ENCODE data around the gene RBM20.
"Not testable (repeated sequence)": the region's sequence is repeated elsewhere in the genome, so short reads cannot be mapped to it uniquely, and the experiment has no call there.

Gene RBM20

GRCh38 chr10:110754375-110755105, 110.4 kb downstream of the RBM20 start:
- Mint-ChIP-seq H3K27ac (no peak overlapping the region), H3K36me3 (ENCODE audit: low read depth) (peaks cover 10% of the 10 kb centered on the region), H3K4me1 (peaks cover 51% of the 10 kb centered on the region), H3K27me3 (no peaks in the 10 kb centered on the region), H3K4me3 (no peak overlapping the region), H3K9me3 (peaks cover 2% of the 10 kb centered on the region)
- DNase-seq (no peak), ATAC-seq (no peak)

GRCh38 chr10:110755781-110756180, 111.6 kb downstream of the RBM20 start:
- Mint-ChIP-seq H3K27ac (no peak overlapping the region), H3K9me3 (no peaks in the 10 kb centered on the region), H3K27me3 (no peaks in the 10 kb centered on the region)

GRCh38 chr10:110756876-110757275, 112.7 kb downstream of the RBM20 start:
- no peak for ATAC-seq
- H3K4me3 Mint-ChIP-seq = no peak overlapping the region
- H3K9me3 Mint-ChIP-seq = no peaks in the 10 kb centered on the region
- no peak for DNase-seq
- peaks cover 4% of the 10 kb centered on the region for H3K36me3 Mint-ChIP-seq (ENCODE audit: low read depth)
- H3K4me1 Mint-ChIP-seq = peaks cover 28% of the 10 kb centered on the region
- no peaks in the 10 kb centered on the region for H3K27me3 Mint-ChIP-seq
- H3K27ac Mint-ChIP-seq = no peak overlapping the region

More at GRCh38 chr10:110755781-110756180, 111.6 kb downstream of the RBM20 start:
- peaks cover 4% of the 10 kb centered on the region for H3K36me3 Mint-ChIP-seq (ENCODE audit: low read depth)
- H3K4me3 Mint-ChIP-seq = no peak overlapping the region
- ATAC-seq (no peak), DNase-seq (no peak)
- H3K4me1 Mint-ChIP-seq = peaks cover 39% of the 10 kb centered on the region

GRCh38 chr10:110757586-110757985, 113.5 kb downstream of the RBM20 start:
- ATAC-seq = no peak
- no peaks in the 10 kb centered on the region for H3K27me3 Mint-ChIP-seq
- no peak overlapping the region for H3K4me3 Mint-ChIP-seq
- no peaks in the 10 kb centered on the region for H3K9me3 Mint-ChIP-seq
- no peak overlapping the region for H3K27ac Mint-ChIP-seq
- H3K36me3 Mint-ChIP-seq (ENCODE audit: low read depth) = peaks cover 4% of the 10 kb centered on the region
- no peak for DNase-seq
- H3K4me1 Mint-ChIP-seq = peaks cover 21% of the 10 kb centered on the region

- ATAC-seq (no peak), DNase-seq (no peak)
- no peaks in the 10 kb centered on the region for H3K9me3 Mint-ChIP-seq
- H3K4me3 Mint-ChIP-seq = no peak overlapping the region
- H3K27ac Mint-ChIP-seq = no peak overlapping the region
- peaks cover 19% of the 10 kb centered on the region for H3K4me1 Mint-ChIP-seq
- H3K36me3 Mint-ChIP-seq (ENCODE audit: low read depth) = peaks cover 4% of the 10 kb centered on the region
- no peaks in the 10 kb centered on the region for H3K27me3 Mint-ChIP-seq
Observed at GRCh38 chr10:110758128-110758765, 114.1 kb downstream of the RBM20 start.

DNA sequence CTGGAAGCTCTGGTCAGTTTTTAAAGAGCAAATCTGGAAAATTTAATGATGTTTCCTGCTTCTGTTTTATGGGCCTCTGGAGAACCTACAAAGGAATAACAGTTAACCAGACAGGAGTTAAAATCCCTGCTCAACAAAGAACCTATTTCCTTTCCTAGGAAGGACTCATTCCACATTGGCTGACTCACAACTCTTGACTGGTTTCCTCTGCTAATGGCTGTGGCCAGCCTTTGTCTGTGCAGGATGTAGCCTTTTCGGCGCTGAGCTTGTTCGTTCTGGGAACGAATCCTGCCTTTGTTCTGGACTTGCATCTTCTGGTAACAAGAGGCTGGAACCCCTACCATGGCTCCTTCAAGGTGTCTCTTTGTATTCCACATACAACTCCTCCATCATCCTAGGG, 114.8 kb downstream of the RBM20 start:
- no peak for DNase-seq
- H3K4me3 Mint-ChIP-seq = no peak overlapping the region
- H3K27me3 Mint-ChIP-seq = no peaks in the 10 kb centered on the region
- ATAC-seq = no peak
- H3K9me3 Mint-ChIP-seq = no peaks in the 10 kb centered on the region
- H3K4me1 Mint-ChIP-seq = peaks cover 12% of the 10 kb centered on the region
- H3K36me3 Mint-ChIP-seq (ENCODE audit: low read depth) = peaks cover 2% of the 10 kb centered on the region
- H3K27ac Mint-ChIP-seq = no peak overlapping the region

- H3K4me1 Mint-ChIP-seq = peaks cover 7% of the 10 kb centered on the region
- H3K27me3 Mint-ChIP-seq = peaks cover 1% of the 10 kb centered on the region
- DNase-seq = no peak
- ATAC-seq = no peak
- H3K4me3 Mint-ChIP-seq = no peak overlapping the region
- no peaks in the 10 kb centered on the region for H3K36me3 Mint-ChIP-seq (ENCODE audit: low read depth)
- H3K27ac Mint-ChIP-seq = no peak overlapping the region
- H3K9me3 Mint-ChIP-seq = no peaks in the 10 kb centered on the region
Observed at GRCh38 chr10:110759523-110759922, 115.4 kb downstream of the RBM20 start.

GRCh38 chr10:110762109-110762848, 118.1 kb downstream of the RBM20 start:
- H3K4me3 Mint-ChIP-seq = no peak overlapping the region
- H3K4me1 Mint-ChIP-seq = peaks cover 14% of the 10 kb centered on the region
- H3K36me3 Mint-ChIP-seq (ENCODE audit: low read depth) = no peaks in the 10 kb centered on the region
- no peak overlapping the region for H3K27ac Mint-ChIP-seq
- peaks cover 3% of the 10 kb centered on the region for H3K27me3 Mint-ChIP-seq
- ATAC-seq (no peak), DNase-seq (no peak)
- no peaks in the 10 kb centered on the region for H3K9me3 Mint-ChIP-seq

DNA sequence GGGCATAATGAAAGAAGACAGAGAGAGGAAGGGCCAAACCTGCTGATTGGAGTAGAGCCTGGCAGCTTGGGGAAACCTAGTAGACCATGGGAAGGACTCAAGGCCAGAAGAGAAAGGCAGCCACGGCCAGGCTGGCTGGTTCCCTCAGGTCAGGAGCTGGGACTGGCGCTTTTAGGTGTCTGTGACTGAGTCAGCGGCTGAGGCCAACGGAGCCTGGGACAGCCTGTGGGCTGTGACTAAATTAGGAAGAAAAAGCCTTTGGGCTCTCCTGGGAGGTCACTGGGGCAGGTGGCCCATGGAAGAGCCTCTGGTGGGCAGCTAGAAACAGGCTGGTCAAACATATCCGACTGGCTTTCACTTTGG, 118.7 kb downstream of the RBM20 start:
- no peak overlapping the region for H3K4me3 Mint-ChIP-seq
- H3K27me3 Mint-ChIP-seq = peaks cover 3% of the 10 kb centered on the region
- H3K27ac Mint-ChIP-seq = no peak overlapping the region
- no peaks in the 10 kb centered on the region for H3K9me3 Mint-ChIP-seq
- H3K4me1 Mint-ChIP-seq = peaks cover 14% of the 10 kb centered on the region
- DNase-seq = no peak
- no peak for ATAC-seq
- no peaks in the 10 kb centered on the region for H3K36me3 Mint-ChIP-seq (ENCODE audit: low read depth)

DNA sequence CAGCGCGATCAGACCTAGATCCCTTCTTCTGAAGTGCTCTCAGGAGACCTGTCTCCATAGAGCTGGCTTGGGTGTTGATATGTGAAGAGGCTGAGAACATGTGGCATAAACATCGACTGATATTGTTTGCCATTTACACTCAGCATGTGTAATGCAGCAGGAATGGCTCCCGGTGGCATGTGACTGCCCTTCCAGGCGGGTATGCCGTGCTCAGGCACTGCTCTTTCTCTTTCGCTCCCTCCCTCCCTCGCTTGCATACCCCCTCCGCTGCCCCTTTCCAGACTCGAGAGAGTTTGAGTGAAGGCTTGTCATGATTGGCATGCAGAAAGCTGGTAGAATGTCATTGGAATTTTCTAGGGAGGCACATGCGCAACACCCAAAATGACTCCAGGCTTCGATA, 120.2 kb downstream of the RBM20 start:
- ATAC-seq (no peak), DNase-seq (no peak)
- Mint-ChIP-seq H3K4me1 (peaks cover 14% of the 10 kb centered on the region), H3K27ac (no peak overlapping the region), H3K9me3 (no peaks in the 10 kb centered on the region), H3K36me3 (ENCODE audit: low read depth) (no peaks in the 10 kb centered on the region), H3K4me3 (no peak overlapping the region), H3K27me3 (peaks cover 3% of the 10 kb centered on the region)

- ATAC-seq (peak; percentile 46), DNase-seq (no peak)
- peaks cover 16% of the 10 kb centered on the region for H3K4me1 Mint-ChIP-seq
- peak overlapping the region; percentile 18 for H3K27ac Mint-ChIP-seq
- peaks cover 3% of the 10 kb centered on the region for H3K27me3 Mint-ChIP-seq
- H3K9me3 Mint-ChIP-seq = no peaks in the 10 kb centered on the region
- no peaks in the 10 kb centered on the region for H3K36me3 Mint-ChIP-seq (ENCODE audit: low read depth)
- no peak overlapping the region for H3K4me3 Mint-ChIP-seq
Observed at GRCh38 chr10:110764793-110765512, 120.8 kb downstream of the RBM20 start.

DNA sequence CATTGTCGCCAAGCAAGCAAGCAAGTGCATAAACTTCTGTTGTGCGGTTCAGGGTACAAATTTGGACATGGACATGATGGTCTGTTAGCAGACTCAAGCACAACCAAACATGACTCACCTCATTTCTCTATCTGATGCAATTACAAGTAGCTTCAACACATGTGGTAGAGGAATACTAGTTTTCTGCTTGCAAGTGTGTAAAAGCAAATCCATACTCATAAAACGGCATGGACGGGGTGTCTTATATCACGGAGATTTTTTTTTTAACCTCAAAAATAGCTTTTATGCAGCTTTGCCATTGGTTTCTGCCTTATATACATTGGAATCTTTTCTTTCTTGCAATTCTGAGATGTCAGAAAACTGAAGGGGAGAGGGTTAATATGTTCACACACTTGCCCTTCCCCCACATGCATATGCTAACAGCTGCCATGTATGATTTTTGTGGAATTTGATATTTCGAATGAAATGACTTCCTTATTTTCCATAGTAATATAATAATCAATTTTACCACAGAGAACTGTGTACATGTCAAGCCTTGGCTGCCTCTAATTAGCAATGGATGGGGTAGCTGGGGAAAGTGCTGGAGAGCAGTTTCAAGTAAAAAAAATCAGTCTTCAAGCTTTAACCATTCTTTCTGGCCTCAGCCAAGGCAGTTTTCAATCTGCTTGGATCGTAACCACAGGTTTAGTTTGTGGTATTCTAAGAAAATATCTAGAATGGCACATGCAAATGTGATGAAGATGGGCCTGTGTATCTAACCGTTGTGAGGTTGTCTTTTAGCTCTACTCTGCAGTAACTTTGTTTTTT, 121.6 kb downstream of the RBM20 start:
- peak; percentile 46 for ATAC-seq
- DNase-seq = no peak
- Mint-ChIP-seq H3K4me1 (peaks cover 22% of the 10 kb centered on the region), H3K9me3 (no peaks in the 10 kb centered on the region), H3K4me3 (no peak overlapping the region), H3K27ac (peak overlapping the region; percentile 18), H3K36me3 (ENCODE audit: low read depth) (no peaks in the 10 kb centered on the region), H3K27me3 (peaks cover 3% of the 10 kb centered on the region)

DNA sequence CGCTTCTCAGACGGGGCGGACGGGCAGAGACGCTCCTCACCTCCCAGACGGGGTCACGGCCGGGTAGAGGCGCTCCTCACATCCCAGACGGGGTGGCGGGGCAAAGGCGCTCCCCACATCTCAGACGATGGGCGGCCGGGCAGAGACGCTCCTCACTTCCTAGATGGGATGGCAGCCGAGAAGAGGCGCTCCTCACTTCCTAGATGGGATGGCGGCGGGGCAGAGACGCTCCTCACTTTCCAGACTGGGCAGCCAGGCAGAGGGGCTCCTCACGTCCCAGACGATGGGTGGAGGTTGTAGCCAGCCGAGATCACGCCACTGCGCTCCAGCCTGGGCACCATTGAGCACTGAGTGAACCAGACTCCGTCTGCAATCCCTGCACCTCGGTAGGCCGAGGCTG, 123.5 kb downstream of the RBM20 start:
- not testable (repeated sequence) for H3K36me3 Mint-ChIP-seq (ENCODE audit: low read depth); H3K27ac Mint-ChIP-seq; DNase-seq; H3K9me3 Mint-ChIP-seq; ATAC-seq; H3K4me3 Mint-ChIP-seq; H3K27me3 Mint-ChIP-seq
- H3K4me1 Mint-ChIP-seq = peaks cover 37% of the 10 kb centered on the region

GRCh38 chr10:110770243-110770642, 126.1 kb downstream of the RBM20 start:
- no peak overlapping the region for H3K27ac Mint-ChIP-seq

More at GRCh38 chr10:110770243-110770642, 126.1 kb downstream of the RBM20 start:
- Mint-ChIP-seq H3K4me3 (no peak overlapping the region), H3K9me3 (no peaks in the 10 kb centered on the region), H3K27me3 (no peaks in the 10 kb centered on the region), H3K36me3 (ENCODE audit: low read depth) (no peaks in the 10 kb centered on the region), H3K4me1 (peaks cover 56% of the 10 kb centered on the region)
- no peak for DNase-seq
- ATAC-seq = no peak
